MCF 10A (cell line): ENCODE measurements around the gene POLH. TPM values are rescaled to one million over a fixed set of nuclear protein-coding genes. Genes with fewer than 3 reads are reported as not detected.

Source experiments
- BruUV-seq: library from RNA; stranded (reverse); fragments of 400-500 nt; replicated peaks from 2 replicates; lab custom pipeline; 2021; lab: Mats Ljungman, UMichigan
- CTCF ChIA-PET: fragments of 300-600 bp; sonication (Branson Sonifier 250); formaldehyde crosslinking; extraction: SDS; loops from one replicate; lab custom pipeline; 2021; ENCODE audit warnings: antibody characterized with exemption, inconsistent platforms; lab: Yijun Ruan, JAX
- POLR2A ChIA-PET: fragments of 300-600, 350-650 bp; sonication (Branson Sonifier 250); formaldehyde crosslinking; extraction: SDS; loops from one replicate; lab custom pipeline; 2020; ENCODE audit warnings: antibody characterized with exemption, inconsistent platforms; lab: Yijun Ruan, JAX
- DNase-seq: peaks from one replicate; pipeline ENCODE4 v3.0.0-alpha.2; 2018; ENCODE audit not compliant: unreplicated experiment
- H3K27ac Mint-ChIP-seq: one replicate; pipeline ENCODE4 v1.8.0; 2022; ENCODE audit warnings: mild to moderate bottlenecking, low read depth, mixed read lengths; ENCODE audit not compliant: unreplicated experiment
- H3K27me3 Mint-ChIP-seq: one replicate; pipeline ENCODE4 v1.8.0; 2022; ENCODE audit warnings: mixed read lengths; ENCODE audit not compliant: insufficient read depth, unreplicated experiment
- H3K36me3 Mint-ChIP-seq: one replicate; pipeline ENCODE4 v1.8.0; 2022; ENCODE audit warnings: mild to moderate bottlenecking, moderate library complexity, mixed read lengths; ENCODE audit not compliant: insufficient read depth, unreplicated experiment
- H3K4me1 Mint-ChIP-seq: one replicate; pipeline ENCODE4 v1.8.0; 2022; ENCODE audit warnings: mixed read lengths; ENCODE audit not compliant: insufficient read depth, unreplicated experiment
- H3K4me3 Mint-ChIP-seq: one replicate; pipeline ENCODE4 v1.8.0; 2022; ENCODE audit warnings: mild to moderate bottlenecking, moderate library complexity, mixed read lengths; ENCODE audit not compliant: unreplicated experiment
- H3K9me3 Mint-ChIP-seq: one replicate; pipeline ENCODE4 v1.8.0; 2022; ENCODE audit warnings: mixed read lengths; ENCODE audit not compliant: unreplicated experiment
- intact Hi-C: fragments of 100-400 bp; cut with micrococcal nuclease; formaldehyde crosslinking; loops from 2 replicates; pipeline ENCODE4 v1.14.1; 2022
- total RNA-seq: library from RNA; stranded (reverse); gene quantifications from 2 replicates; pipeline ENCODE4 v1.2.3, GENCODE V29; 2022
- TF ChIP-seq, protein P1 (sequence below): fragments of 200-600 bp; IDR thresholded peaks from one replicate; pipeline ENCODE4 v1.8.0; 2022; ENCODE audit warnings: antibody characterized with exemption, mild to moderate bottlenecking; ENCODE audit not compliant: unreplicated experiment

POLH gene
- total RNA-seq, 1 experiment from 2014 or later = 36.7 TPM

DNA sequence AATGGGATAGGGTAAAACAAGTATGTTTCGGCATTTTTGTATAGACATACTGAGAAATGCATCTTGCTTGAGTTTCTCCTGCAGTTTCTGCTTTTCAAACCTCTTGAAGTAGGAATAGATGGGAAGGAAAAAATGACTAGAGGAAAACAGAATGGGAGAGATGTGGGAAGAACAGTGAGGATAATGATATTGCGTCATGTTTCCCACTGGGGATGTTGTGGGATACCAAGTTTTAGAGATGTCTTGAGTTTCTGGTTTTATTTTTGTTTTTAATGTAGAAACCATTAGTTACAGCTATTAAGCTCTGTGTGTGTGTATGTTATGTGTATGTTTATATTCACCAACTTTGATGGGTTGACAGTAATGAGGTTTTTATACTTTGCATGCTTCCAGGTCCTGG lies 24.6 kb downstream of the POLH start:
- peaks cover 17% of the 10 kb centered on the region for H3K4me1 Mint-ChIP-seq
- no peak overlapping the region for H3K4me3 Mint-ChIP-seq
- CTCF ChIA-PET = interaction anchor here (6.7 kb wide), 1 partner anchor 8 kb away, joined by 37 read pairs; no protein-coding TSS in a partner anchor
- POLR2A ChIA-PET = interaction anchor here (0.6 kb wide), 1 partner anchor 475 kb away, joined by 6 read pairs; no protein-coding TSS in a partner anchor
- DNase-seq = no peak
- intact Hi-C loops = no loop called here
- H3K36me3 Mint-ChIP-seq = peaks cover 91% of the 10 kb centered on the region
- no peaks in the 10 kb centered on the region for H3K27me3 Mint-ChIP-seq
- BruUV-seq = no TSS peak
- peak overlapping the region; percentile 25 for H3K27ac Mint-ChIP-seq
- H3K9me3 Mint-ChIP-seq = no peaks in the 10 kb centered on the region
- TF ChIP-seq, protein P1, sequence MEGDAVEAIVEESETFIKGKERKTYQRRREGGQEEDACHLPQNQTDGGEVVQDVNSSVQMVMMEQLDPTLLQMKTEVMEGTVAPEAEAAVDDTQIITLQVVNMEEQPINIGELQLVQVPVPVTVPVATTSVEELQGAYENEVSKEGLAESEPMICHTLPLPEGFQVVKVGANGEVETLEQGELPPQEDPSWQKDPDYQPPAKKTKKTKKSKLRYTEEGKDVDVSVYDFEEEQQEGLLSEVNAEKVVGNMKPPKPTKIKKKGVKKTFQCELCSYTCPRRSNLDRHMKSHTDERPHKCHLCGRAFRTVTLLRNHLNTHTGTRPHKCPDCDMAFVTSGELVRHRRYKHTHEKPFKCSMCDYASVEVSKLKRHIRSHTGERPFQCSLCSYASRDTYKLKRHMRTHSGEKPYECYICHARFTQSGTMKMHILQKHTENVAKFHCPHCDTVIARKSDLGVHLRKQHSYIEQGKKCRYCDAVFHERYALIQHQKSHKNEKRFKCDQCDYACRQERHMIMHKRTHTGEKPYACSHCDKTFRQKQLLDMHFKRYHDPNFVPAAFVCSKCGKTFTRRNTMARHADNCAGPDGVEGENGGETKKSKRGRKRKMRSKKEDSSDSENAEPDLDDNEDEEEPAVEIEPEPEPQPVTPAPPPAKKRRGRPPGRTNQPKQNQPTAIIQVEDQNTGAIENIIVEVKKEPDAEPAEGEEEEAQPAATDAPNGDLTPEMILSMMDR = no peak

DNA sequence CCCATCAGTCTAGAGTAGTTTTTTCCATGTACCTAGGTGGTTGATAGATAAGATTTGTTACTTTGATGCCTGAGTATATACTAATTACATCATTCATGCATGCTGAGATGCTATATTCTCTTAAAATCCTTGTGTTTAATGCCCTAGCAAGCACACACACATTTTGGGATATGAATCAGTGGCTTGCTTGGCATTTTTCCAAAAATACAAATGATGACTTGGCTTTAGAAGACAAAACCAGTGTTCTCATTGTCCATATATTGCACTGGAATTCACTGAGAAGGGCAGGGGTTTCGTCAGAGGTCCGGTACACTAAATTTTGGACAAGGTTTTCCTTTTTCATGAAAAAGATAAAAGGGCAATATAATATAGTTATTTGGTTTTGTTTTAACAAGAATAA lies 28.2 kb downstream of the POLH start:
- DNase-seq = peak; percentile 78
- H3K36me3 Mint-ChIP-seq = peaks cover 97% of the 10 kb centered on the region

DNA sequence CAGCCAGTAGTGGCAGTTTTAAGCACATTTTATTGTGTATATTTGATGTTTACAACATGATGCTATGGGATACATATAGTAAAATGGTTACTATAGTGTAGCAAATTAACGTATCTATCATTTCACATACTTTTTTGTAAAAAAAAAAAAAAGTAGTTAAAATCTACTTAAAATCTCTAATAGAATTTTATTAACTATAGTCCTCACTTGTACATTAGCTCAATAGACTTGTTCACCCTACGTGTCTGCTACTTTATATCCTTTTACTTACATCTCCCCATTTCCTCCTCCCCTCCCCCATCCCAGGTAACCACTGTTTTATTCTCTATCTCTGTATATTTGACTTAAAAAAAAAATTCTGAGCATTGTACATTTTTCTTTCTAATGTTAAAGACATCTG lies 30.0 kb downstream of the POLH start:
- ChIA-PET CTCF (interaction anchor here (0.6 to 1.0 kb wide), 4 partner anchors 9 to 470 kb away, joined by 3 to 6 read pairs (median 3); no protein-coding TSS in a partner anchor), POLR2A (interaction anchor here (0.6 to 1.7 kb wide), 2 partner anchors 8 to 165 kb away, joined by 4 to 5 read pairs; no protein-coding TSS in a partner anchor)
- H3K4me3 Mint-ChIP-seq = no peak overlapping the region
- intact Hi-C loops = no loop called here
- TF ChIP-seq, protein P1 = no peak
- no peaks in the 10 kb centered on the region for H3K27me3 Mint-ChIP-seq
- no TSS peak for BruUV-seq
- H3K27ac Mint-ChIP-seq = no peak overlapping the region
- peaks cover 15% of the 10 kb centered on the region for H3K4me1 Mint-ChIP-seq
- peaks cover 97% of the 10 kb centered on the region for H3K36me3 Mint-ChIP-seq
- no peaks in the 10 kb centered on the region for H3K9me3 Mint-ChIP-seq
- DNase-seq = no peak

More for the DNA sequence above, 28.2 kb downstream of the POLH start:
- CTCF ChIA-PET = interaction anchor here (1.7 kb wide), 1 partner anchor 107 kb away, joined by 4 read pairs; no protein-coding TSS in a partner anchor
- peaks cover 24% of the 10 kb centered on the region for H3K4me1 Mint-ChIP-seq
- TF ChIP-seq, protein P1 = no peak
- no TSS peak for BruUV-seq
- POLR2A ChIA-PET = interaction anchor here (0.6 to 2.3 kb wide), 7 partner anchors 8 to 454 kb away, joined by 3 to 7 read pairs (median 4); partner anchors contain the start of gene GTPBP2
- intact Hi-C loops = no loop called here
- H3K27me3 Mint-ChIP-seq = no peaks in the 10 kb centered on the region
- H3K9me3 Mint-ChIP-seq = no peaks in the 10 kb centered on the region
- H3K27ac Mint-ChIP-seq = peak overlapping the region; percentile 72
- H3K4me3 Mint-ChIP-seq = no peak overlapping the region

DNA sequence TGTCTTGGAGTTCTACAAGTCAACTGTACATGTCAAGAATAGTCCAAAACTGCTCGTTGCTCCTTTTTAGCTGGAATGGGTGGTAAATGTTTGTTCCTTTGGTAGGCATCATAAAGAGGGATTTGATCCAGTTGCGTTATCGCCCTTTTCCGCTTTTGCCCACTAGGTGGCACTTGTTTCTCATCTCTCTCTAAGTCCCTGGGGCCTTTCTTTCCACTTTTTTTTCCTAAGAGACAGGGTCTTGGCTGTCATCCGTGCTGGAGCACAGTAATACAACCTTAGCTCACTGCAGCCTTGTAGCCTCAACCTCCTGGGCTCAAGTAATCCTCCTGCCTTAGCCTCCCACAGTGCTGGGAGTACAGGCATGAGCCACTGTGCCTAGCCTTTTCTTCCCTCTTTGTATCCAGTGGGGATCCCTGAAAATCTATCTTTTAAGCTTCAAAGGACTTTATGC lies 32.4 kb downstream of the POLH start:
- Mint-ChIP-seq H3K4me3 (no peak overlapping the region), H3K27me3 (no peaks in the 10 kb centered on the region), H3K27ac (no peak overlapping the region), H3K4me1 (peaks cover 15% of the 10 kb centered on the region), H3K9me3 (no peaks in the 10 kb centered on the region), H3K36me3 (peaks cover 97% of the 10 kb centered on the region)
- POLR2A ChIA-PET = interaction anchor here (0.5 to 1.7 kb wide), 11 partner anchors 10 to 477 kb away, joined by 3 to 10 read pairs (median 4); partner anchors contain the start of gene GTPBP2
- CTCF ChIA-PET = interaction anchor here (0.5 to 3.1 kb wide), 24 partner anchors 9 to 785 kb away, joined by 3 to 37 read pairs (median 4); partner anchors contain the start of genes GTPBP2 and RSPH9
- intact Hi-C loops = no loop called here
- TF ChIP-seq, protein P1 = peak; percentile 84
- DNase-seq = peak; percentile 77
- BruUV-seq = no TSS peak
